Measurements from ENCODE around the gene RASA2. TPM values are rescaled to one million over a fixed set of nuclear protein-coding genes. Genes with fewer than 3 reads are reported as not detected.
A peak's percentile ranks its signal among the peaks of the same experiment; 100 is the strongest.

RASA2 gene
- total RNA-seq (93.5 TPM), polyA plus RNA-seq (10 to 100 TPM; 46.5 to 72.5 (median 56.6) TPM)

GRCh38 chr3:141486746-141487520 lies at the start of gene RASA2:
Gene RASA2, plus strand, starts transcription at chr3:141487027. Its CDS starts 57 bp downstream, at chr3:141487084.
- DNase-seq: peak; percentile 67 to 83 (median 77)
- peak within 1 kb of the TSS; percentile 91 for H3K27ac ChIP-seq (ENCODE audit: insufficient read depth, low read length, poor library complexity, severe bottlenecking)
- H3K9me3 ChIP-seq (ENCODE audit: control insufficient read depth in 2 of 2, low read length in 2 of 2): no peaks in the 10 kb centered on the region
- Mint-ChIP-seq H3K27me3 (no peaks in the 10 kb centered on the region), H3K36me3 (peaks cover 6% of the 10 kb centered on the region), H3K4me1 (peaks cover 41 to 69% (median 58%) of the 10 kb centered on the region in 4 donors), H3K27ac (peak within 1 kb of the TSS; percentile 95 to 99 (median 96)), H3K4me3 (peak within 1 kb of the TSS; percentile 92 to 97 (median 94)), H3K9me3 (peaks cover 0 to 1% (median 0%) of the 10 kb centered on the region in 7 donors)
- H3K4me3 ChIP-seq (ENCODE audit: low read depth, low read length): peak within 1 kb of the TSS; percentile 92
- no peaks in the 10 kb centered on the region for H3K27me3 ChIP-seq (ENCODE audit: control insufficient read depth, insufficient read depth, low read length)
- peak; percentile 83 to 84 for ATAC-seq (ENCODE audit: low read depth in 2 of 2)
- peaks cover 7% of the 10 kb centered on the region for H3K36me3 ChIP-seq (ENCODE audit: control insufficient read depth, insufficient read depth, low read length)
- peaks cover 54% of the 10 kb centered on the region for H3K4me1 ChIP-seq (ENCODE audit: control insufficient read depth, insufficient read depth, low read length, poor library complexity, severe bottlenecking)

GRCh38 chr3:141439589-141439988 lies 47.2 kb upstream of the RASA2 start:
- DNase-seq (peak in 1 of 3 donors; percentile 23), ATAC-seq (ENCODE audit: low read depth in 2 of 2) (no peak)
- no peaks in the 10 kb centered on the region for H3K27me3 Mint-ChIP-seq
- Histone ChIP-seq H3K27ac (ENCODE audit: insufficient read depth, low read length, poor library complexity, severe bottlenecking) (peak overlapping the region; percentile 34), H3K27me3 (ENCODE audit: control insufficient read depth, insufficient read depth, low read length) (no peaks in the 10 kb centered on the region), H3K36me3 (ENCODE audit: control insufficient read depth, insufficient read depth, low read length) (peaks cover 40% of the 10 kb centered on the region), H3K4me1 (ENCODE audit: control insufficient read depth, insufficient read depth, low read length, poor library complexity, severe bottlenecking) (peaks cover 22% of the 10 kb centered on the region), H3K4me3 (ENCODE audit: low read depth, low read length) (no peak overlapping the region), H3K9me3 (ENCODE audit: control insufficient read depth in 2 of 2, low read length in 2 of 2) (no peaks in the 10 kb centered on the region)
- peaks cover 38% of the 10 kb centered on the region for H3K36me3 Mint-ChIP-seq
- peak overlapping the region; percentile 64 to 96 (median 90) for H3K27ac Mint-ChIP-seq
- H3K9me3 Mint-ChIP-seq: no peaks in the 10 kb centered on the region
- H3K4me1 Mint-ChIP-seq: peaks cover 29 to 62% (median 41%) of the 10 kb centered on the region in 4 donors
- no peak overlapping the region for H3K4me3 Mint-ChIP-seq

GRCh38 chr3:141440942-141441341 lies 45.9 kb upstream of the RASA2 start:
- H3K27me3 Mint-ChIP-seq: no peaks in the 10 kb centered on the region
- H3K4me3 Mint-ChIP-seq: peak overlapping the region in 1 of 4 donors; percentile 6
- peak overlapping the region; percentile 42 to 92 (median 64) for H3K27ac Mint-ChIP-seq
- H3K27ac ChIP-seq (ENCODE audit: insufficient read depth, low read length, poor library complexity, severe bottlenecking): peak overlapping the region; percentile 47
- DNase-seq (no peak), ATAC-seq (ENCODE audit: low read depth in 2 of 2) (peak in 1 of 2 donors; percentile 9)
- H3K36me3 Mint-ChIP-seq: peaks cover 49% of the 10 kb centered on the region
- H3K27me3 ChIP-seq (ENCODE audit: control insufficient read depth, insufficient read depth, low read length): no peaks in the 10 kb centered on the region
- H3K4me1 ChIP-seq (ENCODE audit: control insufficient read depth, insufficient read depth, low read length, poor library complexity, severe bottlenecking): peaks cover 22% of the 10 kb centered on the region
- peaks cover 50% of the 10 kb centered on the region for H3K36me3 ChIP-seq (ENCODE audit: control insufficient read depth, insufficient read depth, low read length)
- H3K9me3 Mint-ChIP-seq: no peaks in the 10 kb centered on the region
- peaks cover 29 to 60% (median 39%) of the 10 kb centered on the region in 4 donors for H3K4me1 Mint-ChIP-seq
- peak overlapping the region; percentile 47 for H3K4me3 ChIP-seq (ENCODE audit: low read depth, low read length)
- no peaks in the 10 kb centered on the region for H3K9me3 ChIP-seq (ENCODE audit: control insufficient read depth in 2 of 2, low read length in 2 of 2)

GRCh38 chr3:141441381-141442364 lies 45.2 kb upstream of the RASA2 start:
- no peaks in the 10 kb centered on the region for H3K9me3 Mint-ChIP-seq
- Histone ChIP-seq H3K4me3 (ENCODE audit: low read depth, low read length) (peak overlapping the region; percentile 47), H3K36me3 (ENCODE audit: control insufficient read depth, insufficient read depth, low read length) (peaks cover 54% of the 10 kb centered on the region), H3K27ac (ENCODE audit: insufficient read depth, low read length, poor library complexity, severe bottlenecking) (peak overlapping the region; percentile 47), H3K27me3 (ENCODE audit: control insufficient read depth, insufficient read depth, low read length) (no peaks in the 10 kb centered on the region), H3K9me3 (ENCODE audit: control insufficient read depth in 2 of 2, low read length in 2 of 2) (no peaks in the 10 kb centered on the region), H3K4me1 (ENCODE audit: control insufficient read depth, insufficient read depth, low read length, poor library complexity, severe bottlenecking) (peaks cover 22% of the 10 kb centered on the region)
- no peaks in the 10 kb centered on the region for H3K27me3 Mint-ChIP-seq
- peak overlapping the region in 2 of 4 donors; percentile 6 to 58 for H3K4me3 Mint-ChIP-seq
- DNase-seq (peak; percentile 65 to 84 (median 73)), ATAC-seq (ENCODE audit: low read depth in 2 of 2) (peak; percentile 98 to 99)
- peaks cover 29 to 61% (median 39%) of the 10 kb centered on the region in 4 donors for H3K4me1 Mint-ChIP-seq
- peak overlapping the region; percentile 30 to 92 (median 42) for H3K27ac Mint-ChIP-seq
- peaks cover 55% of the 10 kb centered on the region for H3K36me3 Mint-ChIP-seq

- Histone ChIP-seq H3K27me3 (ENCODE audit: control insufficient read depth, insufficient read depth, low read length) (no peaks in the 10 kb centered on the region), H3K4me3 (ENCODE audit: low read depth, low read length) (no peak overlapping the region), H3K4me1 (ENCODE audit: control insufficient read depth, insufficient read depth, low read length, poor library complexity, severe bottlenecking) (peaks cover 22% of the 10 kb centered on the region), H3K36me3 (ENCODE audit: control insufficient read depth, insufficient read depth, low read length) (peaks cover 61% of the 10 kb centered on the region), H3K27ac (ENCODE audit: insufficient read depth, low read length, poor library complexity, severe bottlenecking) (no peak overlapping the region), H3K9me3 (ENCODE audit: control insufficient read depth in 2 of 2, low read length in 2 of 2) (no peaks in the 10 kb centered on the region)
- DNase-seq: no peak
- H3K36me3 Mint-ChIP-seq: peaks cover 60% of the 10 kb centered on the region
- H3K4me3 Mint-ChIP-seq: no peak overlapping the region
- peak overlapping the region in 1 of 3 donors; percentile 30 for H3K27ac Mint-ChIP-seq
- no peaks in the 10 kb centered on the region for H3K27me3 Mint-ChIP-seq
- no peak for ATAC-seq (ENCODE audit: low read depth in 2 of 2)
- H3K4me1 Mint-ChIP-seq: peaks cover 22 to 59% (median 37%) of the 10 kb centered on the region in 4 donors
- H3K9me3 Mint-ChIP-seq: no peaks in the 10 kb centered on the region
Measured at GRCh38 chr3:141442446-141442845, 44.4 kb upstream of the RASA2 start.

- Histone ChIP-seq H3K4me3 (ENCODE audit: low read depth, low read length) (no peak overlapping the region), H3K36me3 (ENCODE audit: control insufficient read depth, insufficient read depth, low read length) (peaks cover 65% of the 10 kb centered on the region), H3K27ac (ENCODE audit: insufficient read depth, low read length, poor library complexity, severe bottlenecking) (no peak overlapping the region), H3K9me3 (ENCODE audit: control insufficient read depth in 2 of 2, low read length in 2 of 2) (no peaks in the 10 kb centered on the region), H3K27me3 (ENCODE audit: control insufficient read depth, insufficient read depth, low read length) (no peaks in the 10 kb centered on the region), H3K4me1 (ENCODE audit: control insufficient read depth, insufficient read depth, low read length, poor library complexity, severe bottlenecking) (peaks cover 22% of the 10 kb centered on the region)
- Mint-ChIP-seq H3K4me1 (peaks cover 22 to 59% (median 37%) of the 10 kb centered on the region in 4 donors), H3K36me3 (peaks cover 61% of the 10 kb centered on the region), H3K27ac (no peak overlapping the region), H3K9me3 (no peaks in the 10 kb centered on the region), H3K27me3 (no peaks in the 10 kb centered on the region), H3K4me3 (no peak overlapping the region)
- no peak for ATAC-seq (ENCODE audit: low read depth in 2 of 2)
- DNase-seq: no peak
Measured at GRCh38 chr3:141442914-141443313, 43.9 kb upstream of the RASA2 start.

GRCh38 chr3:141444586-141445285 lies 42.1 kb upstream of the RASA2 start:
- H3K27me3 ChIP-seq (ENCODE audit: control insufficient read depth, insufficient read depth, low read length): no peaks in the 10 kb centered on the region
- DNase-seq (no peak), ATAC-seq (ENCODE audit: low read depth in 2 of 2) (no peak)
- Mint-ChIP-seq H3K27me3 (no peaks in the 10 kb centered on the region), H3K4me1 (peaks cover 16 to 51% (median 25%) of the 10 kb centered on the region in 4 donors), H3K36me3 (peaks cover 53% of the 10 kb centered on the region), H3K9me3 (no peaks in the 10 kb centered on the region), H3K4me3 (no peak overlapping the region), H3K27ac (peak overlapping the region in 1 of 3 donors; percentile 69)
- H3K9me3 ChIP-seq (ENCODE audit: control insufficient read depth in 2 of 2, low read length in 2 of 2): no peaks in the 10 kb centered on the region
- no peak overlapping the region for H3K4me3 ChIP-seq (ENCODE audit: low read depth, low read length)
- H3K36me3 ChIP-seq (ENCODE audit: control insufficient read depth, insufficient read depth, low read length): peaks cover 55% of the 10 kb centered on the region
- H3K27ac ChIP-seq (ENCODE audit: insufficient read depth, low read length, poor library complexity, severe bottlenecking): no peak overlapping the region
- peaks cover 17% of the 10 kb centered on the region for H3K4me1 ChIP-seq (ENCODE audit: control insufficient read depth, insufficient read depth, low read length, poor library complexity, severe bottlenecking)

Data from CD4-positive, CD25-positive, alpha-beta regulatory T cell (primary cell).